Measurements from ENCODE around the gene CKM. TPM values are rescaled to one million over a fixed set of nuclear protein-coding genes. Genes with fewer than 3 reads are reported as not detected.
A peak's percentile ranks its signal among the peaks of the same experiment; 100 is the strongest.

Gene CKM
- total RNA-seq, 3 donors from 2014 or later: 1.1 to 2.0 (median 1.6) TPM

DNA sequence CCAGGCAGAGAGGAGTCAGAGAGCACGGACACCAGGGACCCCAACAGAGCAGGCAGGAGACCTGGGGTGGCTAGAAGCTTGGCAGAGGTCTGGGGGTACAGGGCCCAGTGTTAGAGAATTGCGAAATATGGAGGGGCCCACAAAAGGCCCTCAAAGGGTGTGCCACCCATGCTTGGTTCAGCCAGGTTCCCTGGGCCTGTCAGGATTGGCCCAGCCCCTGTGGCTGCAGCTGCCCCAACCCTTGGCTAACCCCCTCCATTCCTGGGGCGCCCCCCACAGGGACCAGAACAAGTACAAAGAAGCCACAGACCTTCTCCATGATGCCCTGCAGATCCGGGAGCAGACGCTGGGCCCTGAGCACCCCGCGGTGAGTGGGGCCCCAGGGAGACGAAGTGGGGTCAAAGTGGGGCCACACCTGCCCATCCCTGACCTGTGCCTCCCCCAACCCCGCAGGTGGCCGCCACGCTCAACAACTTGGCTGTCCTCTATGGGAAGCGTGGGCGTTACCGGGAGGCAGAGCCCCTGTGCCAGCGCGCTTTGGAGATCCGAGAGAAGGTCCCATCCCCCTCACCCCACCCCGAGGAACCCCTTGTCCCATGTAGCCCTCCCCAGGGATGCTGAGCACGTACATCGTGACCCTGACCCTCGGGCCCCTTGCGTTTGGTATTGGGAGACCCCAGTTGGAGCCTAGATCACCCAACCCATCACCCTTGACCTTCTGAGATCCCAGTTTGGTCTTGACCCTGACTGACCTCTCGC lies 25.9 kb upstream of the CKM start:
- intact Hi-C loops (cut with DNase I, micrococcal nuclease): no loop called here
- Histone ChIP-seq H3K36me3 (ENCODE audit: low read depth) (no peaks in the 10 kb centered on the region), H3K9me3 (no peaks in the 10 kb centered on the region), H3K4me3 (no peak overlapping the region), H3K4me1 (ENCODE audit: low read depth) (no peaks in the 10 kb centered on the region)
- DNase-seq (no peak), ATAC-seq (no peak)
- TF ChIP-seq CTCF (IDR thresholded peaks at IDR 0.05): no peak

- no peaks in the 10 kb centered on the region for H3K36me3 ChIP-seq (ENCODE audit: low read depth)
- no peak for DNase-seq
- no peak for TF ChIP-seq CTCF (IDR thresholded peaks at IDR 0.05)
- intact Hi-C loops (cut with DNase I, micrococcal nuclease): no loop called here
- H3K9me3 ChIP-seq: no peaks in the 10 kb centered on the region
- no peak for ATAC-seq
- no peaks in the 10 kb centered on the region for H3K4me1 ChIP-seq (ENCODE audit: low read depth)
- no peak overlapping the region for H3K4me3 ChIP-seq
Observed at GRCh38 chr19:45347570-45348366, 25.1 kb upstream of the CKM start.

DNA sequence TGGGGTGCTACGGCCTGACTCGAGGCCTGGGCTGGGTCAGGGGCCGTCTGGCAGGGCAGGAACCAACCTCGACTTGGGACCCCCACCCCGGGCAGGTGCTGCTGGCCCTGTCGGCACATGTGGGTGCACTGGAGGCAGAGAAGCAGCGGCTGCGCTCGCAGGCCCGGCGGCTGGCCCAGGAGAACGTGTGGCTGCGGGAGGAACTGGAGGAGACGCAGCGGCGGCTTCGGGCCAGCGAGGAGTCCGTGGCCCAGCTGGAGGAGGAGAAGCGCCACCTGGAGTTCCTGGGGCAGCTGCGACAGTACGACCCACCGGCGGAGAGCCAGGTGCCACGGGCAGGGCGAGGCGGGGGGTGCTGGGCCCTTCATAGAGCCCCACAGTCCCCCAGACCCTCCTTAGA lies 23.8 kb upstream of the CKM start:
- intact Hi-C loops (cut with DNase I, micrococcal nuclease): no loop called here
- Histone ChIP-seq H3K9me3 (no peaks in the 10 kb centered on the region), H3K36me3 (ENCODE audit: low read depth) (no peaks in the 10 kb centered on the region), H3K4me3 (no peak overlapping the region), H3K4me1 (ENCODE audit: low read depth) (no peaks in the 10 kb centered on the region)
- TF ChIP-seq CTCF (IDR thresholded peaks at IDR 0.05): no peak
- DNase-seq (no peak), ATAC-seq (peak; percentile 9)

- intact Hi-C loops (cut with DNase I, micrococcal nuclease): no loop called here
- H3K9me3 ChIP-seq: no peaks in the 10 kb centered on the region
- DNase-seq (no peak), ATAC-seq (no peak)
- H3K4me3 ChIP-seq: no peak overlapping the region
- no peak for TF ChIP-seq CTCF (IDR thresholded peaks at IDR 0.05)
- no peaks in the 10 kb centered on the region for H3K36me3 ChIP-seq (ENCODE audit: low read depth)
- H3K4me1 ChIP-seq (ENCODE audit: low read depth): peaks cover 4% of the 10 kb centered on the region
Observed at GRCh38 chr19:45345506-45345860, 22.8 kb upstream of the CKM start.

GRCh38 chr19:45344621-45345505 lies 22.2 kb upstream of the CKM start:
- Histone ChIP-seq H3K9me3 (no peaks in the 10 kb centered on the region), H3K4me1 (ENCODE audit: low read depth) (peaks cover 7% of the 10 kb centered on the region), H3K36me3 (ENCODE audit: low read depth) (no peaks in the 10 kb centered on the region), H3K4me3 (no peak overlapping the region)
- intact Hi-C loops (cut with DNase I, micrococcal nuclease): no loop called here
- DNase-seq: no peak
- ATAC-seq: no peak
- TF ChIP-seq CTCF (IDR thresholded peaks at IDR 0.05): no peak
